GM21528 (cell line): ENCODE measurements around the gene CACHD1.

Experiments
- ATAC-seq: cut with Tn5 transposase; IDR thresholded peaks from one replicate; pipeline ENCODE4 v1.9.1; 2021; ENCODE audit warnings: mild to moderate bottlenecking, moderate library complexity; ENCODE audit not compliant: unreplicated experiment, low FRiP score

Gene CACHD1

GRCh38 chr1:64518692-64519481 is 49.0 kb downstream of the CACHD1 start:
- no peak for ATAC-seq

- ATAC-seq = no peak
Measured at GRCh38 chr1:64519901-64520300, 50.0 kb downstream of the CACHD1 start.

- no peak for ATAC-seq
Measured at GRCh38 chr1:64522740-64523139, 52.8 kb downstream of the CACHD1 start.

- no peak for ATAC-seq
Measured at GRCh38 chr1:64523413-64524337, 53.7 kb downstream of the CACHD1 start.

GRCh38 chr1:64524614-64525013 is 54.7 kb downstream of the CACHD1 start:
- ATAC-seq = no peak

- no peak for ATAC-seq
Measured at GRCh38 chr1:64525116-64525686, 55.3 kb downstream of the CACHD1 start.

GRCh38 chr1:64526312-64526711 is 56.4 kb downstream of the CACHD1 start:
- ATAC-seq = no peak

GRCh38 chr1:64527165-64527564 is 57.2 kb downstream of the CACHD1 start:
- no peak for ATAC-seq

- no peak for ATAC-seq
Measured at GRCh38 chr1:64527786-64528185, 57.9 kb downstream of the CACHD1 start.

GRCh38 chr1:64530969-64531692 is 61.2 kb downstream of the CACHD1 start:
- ATAC-seq = no peak

- no peak for ATAC-seq
Measured at GRCh38 chr1:64532646-64533045, 62.7 kb downstream of the CACHD1 start.

- no peak for ATAC-seq
Measured at GRCh38 chr1:64535938-64536835, 66.3 kb downstream of the CACHD1 start.

GRCh38 chr1:64536836-64537490 is 67.0 kb downstream of the CACHD1 start:
- ATAC-seq = no peak

- ATAC-seq = no peak
Measured at GRCh38 chr1:64537942-64538341, 68.0 kb downstream of the CACHD1 start.

GRCh38 chr1:64538389-64538788 is 68.5 kb downstream of the CACHD1 start:
- ATAC-seq = no peak

- ATAC-seq = no peak
Measured at GRCh38 chr1:64539289-64539688, 69.4 kb downstream of the CACHD1 start.

GRCh38 chr1:64539781-64540218 is 69.9 kb downstream of the CACHD1 start:
- ATAC-seq = no peak

- no peak for ATAC-seq
Measured at GRCh38 chr1:64540265-64540791, 70.4 kb downstream of the CACHD1 start.

GRCh38 chr1:64542118-64542517 is 72.2 kb downstream of the CACHD1 start:
- no peak for ATAC-seq
